Activated T-helper 17 cell treated with anti-CD3 and anti-CD28 coated beads, Interleukin-2, amount 50 U/mL, for 72 hours (primary cell): ENCODE results near the gene BPIFB3. TPM values are rescaled to one million over a fixed set of nuclear protein-coding genes. Genes with fewer than 3 reads are reported as not detected.

Experiments used
- ATAC-seq: fragments of 150-1000 bp; cut with Tn5 transposase; replicated peaks from 2 replicates; pipeline ENCODE4 v1.10.0; 2021; ENCODE audit warnings: mild to moderate bottlenecking, moderate library complexity
- H3K27ac Mint-ChIP-seq: one replicate; pipeline ENCODE4 v1.8.0; 2022; ENCODE audit warnings: mixed read lengths
- H3K27me3 Mint-ChIP-seq: one replicate; pipeline ENCODE4 v1.8.0; 2022; ENCODE audit warnings: mixed read lengths
- H3K36me3 Mint-ChIP-seq: one replicate; pipeline ENCODE4 v1.8.0; 2022; ENCODE audit warnings: low read depth, mild to moderate bottlenecking, mixed read lengths
- H3K4me1 Mint-ChIP-seq: one replicate; pipeline ENCODE4 v1.8.0; 2022; ENCODE audit warnings: mixed read lengths
- H3K4me3 Mint-ChIP-seq: one replicate; pipeline ENCODE4 v1.8.0; 2022; ENCODE audit warnings: mild to moderate bottlenecking, mixed read lengths
- H3K9me3 Mint-ChIP-seq: one replicate; pipeline ENCODE4 v1.8.0; 2022; ENCODE audit warnings: mixed read lengths
- total RNA-seq, 2 donors: library from RNA; stranded (reverse); gene quantifications; one replicate each; pipeline ENCODE4 v1.2.3, GENCODE V29; 2022

The BPIFB3 gene
- total RNA-seq, 2 donors from 2014 or later, result not detected

GRCh38 chr20:33074675-33075074 is 21.0 kb downstream of the BPIFB3 start:
- no peak for ATAC-seq
- H3K27ac Mint-ChIP-seq, result no peak overlapping the region
- no peaks in the 10 kb centered on the region for H3K27me3 Mint-ChIP-seq
- H3K4me3 Mint-ChIP-seq, result no peak overlapping the region
- H3K36me3 Mint-ChIP-seq, result no peaks in the 10 kb centered on the region
- no peaks in the 10 kb centered on the region for H3K4me1 Mint-ChIP-seq
- no peaks in the 10 kb centered on the region for H3K9me3 Mint-ChIP-seq

DNA sequence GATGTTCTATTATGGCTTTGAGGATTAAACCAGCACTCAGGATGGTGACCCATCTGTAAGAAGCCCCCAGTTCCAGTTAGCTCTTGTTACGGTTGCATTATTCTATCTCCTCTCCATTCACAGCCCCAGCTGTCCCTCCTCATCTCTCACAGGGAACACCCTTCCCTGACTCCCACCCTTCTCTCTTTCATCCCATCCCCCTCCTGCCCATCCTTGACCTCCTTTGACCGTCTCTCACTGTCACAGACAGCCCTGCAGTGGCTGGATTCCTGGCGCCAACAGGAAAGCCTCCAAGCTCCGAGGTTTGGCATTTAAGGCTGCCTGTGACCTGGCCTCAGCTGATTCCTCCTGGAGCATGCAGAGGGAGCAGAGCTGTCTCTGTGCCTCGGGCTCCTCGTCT is 21.6 kb downstream of the BPIFB3 start:
- H3K9me3 Mint-ChIP-seq, result no peaks in the 10 kb centered on the region
- no peak overlapping the region for H3K4me3 Mint-ChIP-seq
- no peaks in the 10 kb centered on the region for H3K36me3 Mint-ChIP-seq
- H3K4me1 Mint-ChIP-seq, result no peaks in the 10 kb centered on the region
- H3K27ac Mint-ChIP-seq, result no peak overlapping the region
- no peak for ATAC-seq
- no peaks in the 10 kb centered on the region for H3K27me3 Mint-ChIP-seq

GRCh38 chr20:33076662-33077372 is 23.1 kb downstream of the BPIFB3 start:
- Mint-ChIP-seq H3K36me3 (no peaks in the 10 kb centered on the region), H3K27ac (no peak overlapping the region), H3K4me3 (no peak overlapping the region), H3K27me3 (no peaks in the 10 kb centered on the region), H3K4me1 (no peaks in the 10 kb centered on the region), H3K9me3 (no peaks in the 10 kb centered on the region)
- peak; percentile 23 for ATAC-seq

DNA sequence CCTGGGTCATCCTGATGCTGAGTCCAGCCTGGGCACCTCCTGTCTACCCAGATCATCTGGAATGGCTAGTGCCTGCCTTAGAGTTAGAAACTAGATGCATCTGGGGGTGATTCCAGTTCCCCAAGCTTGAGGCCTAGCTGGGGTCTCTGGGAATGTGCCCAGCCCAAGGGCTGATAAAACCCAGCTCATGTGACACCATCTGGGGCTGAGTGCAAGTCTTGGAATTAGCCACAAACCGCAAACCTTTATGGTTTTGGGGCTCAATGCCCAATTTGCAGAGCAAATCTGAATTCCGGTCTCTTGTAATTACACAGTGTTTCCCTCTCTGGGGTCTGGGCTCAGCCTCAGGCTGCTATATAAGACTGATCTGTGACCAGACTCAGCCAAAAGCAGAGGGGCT is 25.6 kb downstream of the BPIFB3 start, which contains the start of gene BPIFB4:
TSS of gene BPIFB4 (plus strand) at position 385 of the 400 bp plus-strand sequence. CDS start 1,884 bp downstream, outside the sequence.
- ATAC-seq, result no peak
- H3K27me3 Mint-ChIP-seq, result no peaks in the 10 kb centered on the region
- H3K27ac Mint-ChIP-seq, result no peak within 1 kb of the TSS
- H3K36me3 Mint-ChIP-seq, result no peaks in the 10 kb centered on the region
- H3K4me3 Mint-ChIP-seq, result no peak within 1 kb of the TSS
- no peaks in the 10 kb centered on the region for H3K9me3 Mint-ChIP-seq
- H3K4me1 Mint-ChIP-seq, result no peaks in the 10 kb centered on the region

DNA sequence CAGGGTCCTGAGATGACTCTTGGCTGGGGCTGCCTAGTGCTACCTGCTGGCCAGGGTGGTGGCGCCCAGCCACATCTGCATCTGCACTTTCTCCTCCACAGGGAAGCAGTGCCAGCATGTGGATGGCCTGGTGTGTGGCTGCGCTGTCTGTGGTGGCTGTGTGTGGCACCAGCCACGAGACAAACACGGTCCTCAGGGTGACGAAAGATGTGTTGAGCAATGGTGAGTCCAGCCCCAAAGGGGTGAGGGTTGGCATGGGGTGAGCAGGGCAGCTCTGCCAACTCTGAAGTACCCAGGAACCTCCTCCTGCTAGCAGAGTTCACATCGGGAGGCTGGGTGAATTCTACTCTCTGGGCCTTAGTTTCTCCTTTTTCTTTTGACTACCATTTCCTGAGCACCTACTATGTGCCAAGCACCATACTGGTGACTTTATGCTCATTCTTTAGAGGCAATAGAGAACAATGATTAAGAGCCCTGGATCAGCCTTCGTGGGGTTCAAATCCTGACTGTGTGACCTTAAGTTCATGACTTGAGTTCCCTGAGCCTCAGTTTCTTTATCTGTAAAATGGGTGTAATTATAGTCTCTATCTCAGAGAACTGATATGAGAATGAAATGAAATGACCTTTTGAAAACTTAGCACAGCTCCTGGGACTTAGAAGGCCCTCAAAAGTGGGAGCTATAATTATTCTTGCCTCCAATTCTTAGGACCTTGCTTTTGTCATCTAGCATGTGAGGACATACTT is 27.9 kb downstream of the BPIFB3 start:
- no peak overlapping the region for H3K4me3 Mint-ChIP-seq
- no peaks in the 10 kb centered on the region for H3K36me3 Mint-ChIP-seq
- H3K9me3 Mint-ChIP-seq, result no peaks in the 10 kb centered on the region
- no peak for ATAC-seq
- H3K27ac Mint-ChIP-seq, result no peak overlapping the region
- no peaks in the 10 kb centered on the region for H3K27me3 Mint-ChIP-seq
- no peaks in the 10 kb centered on the region for H3K4me1 Mint-ChIP-seq

DNA sequence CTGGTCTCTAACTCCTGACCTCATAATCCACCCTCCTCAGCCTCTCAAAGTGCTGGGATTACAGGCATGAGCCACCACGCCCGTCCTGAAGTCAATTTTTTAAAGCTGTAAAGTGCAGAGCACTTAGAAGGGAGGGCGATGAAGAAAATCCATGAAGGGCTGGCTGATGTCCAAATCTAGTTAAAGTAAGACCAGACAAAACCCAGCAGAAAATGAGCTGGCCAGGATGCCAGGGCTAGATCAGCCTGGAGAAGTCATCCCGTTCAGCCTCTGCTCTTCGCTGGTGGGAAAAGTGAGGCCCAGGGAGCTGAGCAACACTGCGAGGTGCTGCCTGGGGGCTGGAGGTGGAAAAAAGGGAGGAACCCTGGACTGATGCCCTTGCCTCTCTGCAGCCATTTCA is 28.8 kb downstream of the BPIFB3 start:
- Mint-ChIP-seq H3K27me3 (no peaks in the 10 kb centered on the region), H3K9me3 (no peaks in the 10 kb centered on the region), H3K27ac (no peak overlapping the region), H3K4me1 (no peaks in the 10 kb centered on the region), H3K4me3 (no peak overlapping the region), H3K36me3 (no peaks in the 10 kb centered on the region)
- no peak for ATAC-seq

DNA sequence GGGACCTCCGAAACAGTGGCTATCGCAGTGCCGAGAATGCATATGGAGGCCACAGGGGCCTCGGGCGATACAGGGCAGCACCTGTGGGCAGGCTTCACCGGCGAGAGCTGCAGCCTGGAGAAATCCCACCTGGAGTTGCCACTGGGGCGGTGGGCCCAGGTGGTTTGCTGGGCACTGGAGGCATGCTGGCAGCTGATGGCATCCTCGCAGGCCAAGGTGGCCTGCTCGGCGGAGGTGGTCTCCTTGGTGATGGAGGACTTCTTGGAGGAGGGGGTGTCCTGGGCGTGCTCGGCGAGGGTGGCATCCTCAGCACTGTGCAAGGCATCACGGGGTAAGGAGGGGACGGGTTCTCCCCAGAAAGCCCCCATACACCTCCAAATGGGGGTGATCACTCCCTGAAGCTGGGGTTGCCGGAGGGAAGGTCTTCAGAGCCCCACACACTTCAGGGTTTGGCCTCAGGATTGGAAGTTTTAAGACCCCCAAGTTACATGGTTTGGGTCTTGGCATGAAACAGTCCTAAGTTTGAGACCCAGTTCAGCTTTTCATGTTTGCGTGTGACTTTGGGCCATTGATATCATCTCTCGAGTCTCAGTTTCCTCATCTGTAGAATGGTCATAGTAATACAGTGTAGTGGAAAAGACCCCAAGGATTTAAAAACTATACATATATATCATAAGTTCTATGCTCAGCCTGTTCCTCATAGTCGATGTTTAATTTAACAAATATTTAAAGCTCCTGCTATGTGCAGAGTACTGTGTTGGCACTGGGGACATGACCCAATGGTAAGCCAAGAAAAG is 30.0 kb downstream of the BPIFB3 start:
- no peaks in the 10 kb centered on the region for H3K9me3 Mint-ChIP-seq
- ATAC-seq, result no peak
- H3K27me3 Mint-ChIP-seq, result no peaks in the 10 kb centered on the region
- no peaks in the 10 kb centered on the region for H3K36me3 Mint-ChIP-seq
- no peak overlapping the region for H3K27ac Mint-ChIP-seq
- no peak overlapping the region for H3K4me3 Mint-ChIP-seq
- H3K4me1 Mint-ChIP-seq, result no peaks in the 10 kb centered on the region

DNA sequence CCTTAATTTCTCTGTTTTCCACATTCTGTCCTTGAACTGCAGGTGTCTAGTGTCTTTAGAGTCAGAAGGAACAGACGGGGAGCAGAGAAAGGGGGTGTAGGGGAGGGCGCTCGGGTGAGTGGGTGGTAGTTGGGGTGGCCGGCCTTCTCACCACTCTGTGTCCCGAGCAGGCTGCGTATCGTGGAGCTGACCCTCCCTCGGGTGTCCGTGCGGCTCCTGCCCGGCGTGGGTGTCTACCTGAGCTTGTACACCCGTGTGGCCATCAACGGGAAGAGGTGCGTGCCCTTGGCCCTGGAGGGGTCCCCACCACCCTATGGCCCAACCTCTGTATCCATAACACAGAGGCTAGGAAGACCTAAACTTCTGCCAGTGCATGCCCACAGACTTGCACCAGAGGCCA is 31.0 kb downstream of the BPIFB3 start:
- Mint-ChIP-seq H3K27ac (no peak overlapping the region), H3K36me3 (no peaks in the 10 kb centered on the region)
- no peak for ATAC-seq

GRCh38 chr20:33086052-33086722 is 32.5 kb downstream of the BPIFB3 start:
- no peak for ATAC-seq
- Mint-ChIP-seq H3K4me3 (no peak overlapping the region), H3K36me3 (no peaks in the 10 kb centered on the region), H3K27ac (no peak overlapping the region), H3K9me3 (no peaks in the 10 kb centered on the region), H3K27me3 (no peaks in the 10 kb centered on the region), H3K4me1 (no peaks in the 10 kb centered on the region)

More for the DNA sequence above, 31.0 kb downstream of the BPIFB3 start:
- Mint-ChIP-seq H3K27me3 (no peaks in the 10 kb centered on the region), H3K4me1 (no peaks in the 10 kb centered on the region), H3K9me3 (no peaks in the 10 kb centered on the region), H3K4me3 (no peak overlapping the region)

DNA sequence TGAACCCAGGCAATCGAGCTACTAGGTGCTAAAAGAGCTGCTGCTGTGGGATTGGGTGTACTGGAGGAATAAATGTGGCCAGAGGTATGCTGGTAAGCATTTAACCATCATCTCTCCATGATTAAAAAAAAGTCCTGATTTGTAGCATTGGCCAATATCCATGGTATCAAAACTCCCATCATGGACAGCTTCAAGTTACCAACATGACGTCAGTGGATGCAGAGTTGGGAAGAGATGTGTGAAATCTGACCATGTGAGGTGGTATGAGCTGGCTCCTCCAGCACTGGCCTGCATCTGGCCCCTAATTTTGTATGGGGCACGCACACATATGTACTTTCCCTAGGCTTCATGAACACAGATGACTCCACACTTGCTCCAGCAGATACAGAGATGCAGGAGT is 37.4 kb downstream of the BPIFB3 start:
- Mint-ChIP-seq H3K27ac (no peak overlapping the region), H3K9me3 (peaks cover 4% of the 10 kb centered on the region), H3K4me1 (no peaks in the 10 kb centered on the region), H3K4me3 (no peak overlapping the region), H3K36me3 (no peaks in the 10 kb centered on the region), H3K27me3 (no peaks in the 10 kb centered on the region)
- ATAC-seq, result no peak

- no peaks in the 10 kb centered on the region for H3K27me3 Mint-ChIP-seq
- ATAC-seq, result no peak
- no peaks in the 10 kb centered on the region for H3K4me1 Mint-ChIP-seq
- peaks cover 4% of the 10 kb centered on the region for H3K9me3 Mint-ChIP-seq
- no peak overlapping the region for H3K4me3 Mint-ChIP-seq
- no peak overlapping the region for H3K27ac Mint-ChIP-seq
- H3K36me3 Mint-ChIP-seq, result no peaks in the 10 kb centered on the region
These were observed 38.0 kb downstream of the BPIFB3 start for GRCh38 chr20:33091693-33092092.

- Mint-ChIP-seq H3K27ac (no peak overlapping the region), H3K36me3 (no peaks in the 10 kb centered on the region), H3K9me3 (peaks cover 4% of the 10 kb centered on the region), H3K4me1 (no peaks in the 10 kb centered on the region), H3K4me3 (no peak overlapping the region), H3K27me3 (no peaks in the 10 kb centered on the region)
- ATAC-seq, result no peak
These were observed 38.7 kb downstream of the BPIFB3 start for GRCh38 chr20:33092361-33092760.

DNA sequence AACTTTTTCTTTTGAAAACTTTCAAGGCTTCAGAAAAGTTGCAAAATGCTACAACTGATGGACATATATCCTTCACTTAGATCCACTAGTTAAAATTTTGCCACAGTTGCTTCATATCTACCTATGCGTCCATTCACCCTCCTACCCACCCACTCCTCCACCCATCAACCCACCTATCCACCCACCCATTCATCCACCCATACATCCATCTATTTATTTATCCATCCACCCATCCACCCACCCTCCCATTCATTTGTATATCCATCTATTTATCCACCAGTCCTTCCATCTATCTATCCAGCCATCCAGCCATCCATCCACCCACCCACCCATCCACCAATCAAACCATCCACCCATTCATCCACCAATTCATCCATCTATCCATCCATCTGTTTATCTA is 39.4 kb downstream of the BPIFB3 start:
- no peak overlapping the region for H3K4me3 Mint-ChIP-seq
- no peak overlapping the region for H3K27ac Mint-ChIP-seq
- ATAC-seq, result no peak
- H3K9me3 Mint-ChIP-seq, result peaks cover 4% of the 10 kb centered on the region
- H3K4me1 Mint-ChIP-seq, result no peaks in the 10 kb centered on the region
- no peaks in the 10 kb centered on the region for H3K27me3 Mint-ChIP-seq
- no peaks in the 10 kb centered on the region for H3K36me3 Mint-ChIP-seq

DNA sequence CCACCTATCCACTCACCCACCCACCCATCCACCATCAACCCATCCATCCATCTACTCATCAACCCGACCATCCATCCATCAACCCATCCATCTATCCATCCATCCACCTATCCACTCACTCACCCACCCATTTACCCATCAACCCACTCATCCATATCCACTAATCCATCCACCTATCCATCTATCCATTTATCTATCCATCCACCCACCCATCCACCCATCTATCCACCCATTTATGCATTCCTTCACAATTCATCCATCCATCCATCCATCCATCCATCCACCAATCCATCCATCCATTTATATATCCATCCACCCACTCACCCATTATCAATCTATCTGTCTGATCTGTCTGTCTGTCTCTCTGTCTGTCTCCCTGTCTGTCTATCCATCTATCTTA is 39.9 kb downstream of the BPIFB3 start:
- Mint-ChIP-seq H3K27ac (no peak overlapping the region), H3K9me3 (peaks cover 4% of the 10 kb centered on the region), H3K36me3 (no peaks in the 10 kb centered on the region), H3K4me1 (no peaks in the 10 kb centered on the region), H3K27me3 (no peaks in the 10 kb centered on the region), H3K4me3 (no peak overlapping the region)
- no peak for ATAC-seq
